Measurements from ENCODE around the gene DUT.

Gene DUT

DNA sequence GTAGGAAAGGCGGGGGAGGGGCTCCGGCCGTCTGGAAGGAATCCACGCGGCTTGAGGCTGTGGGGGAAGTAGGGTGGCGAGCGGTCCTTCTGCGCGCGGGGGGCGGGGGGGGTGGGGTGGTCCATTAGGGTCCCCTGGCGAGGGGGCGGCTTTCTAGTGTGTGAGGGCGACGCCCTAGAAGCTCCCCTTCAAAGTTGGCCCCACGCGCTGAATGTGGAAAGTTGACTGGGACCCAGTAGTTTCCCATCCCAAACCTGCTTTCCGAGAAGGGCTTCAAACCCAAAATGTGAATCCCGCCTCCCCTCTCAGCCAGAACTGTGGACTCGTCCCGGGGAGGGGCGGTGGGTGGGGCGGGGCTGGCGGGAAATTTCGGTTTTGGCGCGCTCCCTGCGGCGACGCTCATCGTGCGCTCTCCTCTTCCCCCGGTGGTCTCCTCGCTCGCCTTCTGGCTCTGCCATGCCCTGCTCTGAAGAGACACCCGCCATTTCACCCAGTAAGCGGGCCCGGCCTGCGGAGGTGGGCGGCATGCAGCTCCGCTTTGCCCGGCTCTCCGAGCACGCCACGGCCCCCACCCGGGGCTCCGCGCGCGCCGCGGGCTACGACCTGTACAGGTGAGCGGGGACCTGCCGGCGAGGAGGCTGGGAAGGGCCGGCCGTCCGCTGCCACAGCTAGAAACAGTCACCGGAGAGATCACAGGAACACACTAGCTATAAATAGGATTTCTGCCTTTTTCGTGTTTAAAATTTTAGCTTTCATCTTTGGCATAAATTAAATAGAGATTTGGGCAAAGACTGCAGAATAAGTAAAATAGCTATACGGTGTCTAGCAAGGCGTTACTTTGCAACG is 790 bp downstream of the DUT start:
- DNase-seq = peak; percentile 80 to 81

DNA sequence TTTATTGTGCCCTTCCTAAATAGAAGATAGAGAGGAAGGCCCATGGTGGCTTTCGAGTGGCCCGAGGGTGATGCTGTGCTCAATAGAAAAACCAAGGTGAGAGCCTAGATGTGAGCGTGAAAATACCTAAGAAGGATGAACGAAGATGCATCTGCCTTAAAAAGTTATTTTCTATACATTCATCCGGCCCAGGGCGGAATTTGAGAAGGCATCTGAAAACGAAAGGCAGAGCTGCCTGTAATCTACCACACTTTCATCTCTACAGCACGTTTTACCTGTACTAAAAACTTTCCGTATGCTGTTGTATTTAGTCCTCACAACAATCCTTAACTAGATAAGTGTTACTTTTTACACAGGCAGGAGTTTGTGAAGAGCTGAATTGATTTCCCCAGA is 1.4 kb downstream of the DUT start:
- DNase-seq = peak; percentile 8 to 19

DNA sequence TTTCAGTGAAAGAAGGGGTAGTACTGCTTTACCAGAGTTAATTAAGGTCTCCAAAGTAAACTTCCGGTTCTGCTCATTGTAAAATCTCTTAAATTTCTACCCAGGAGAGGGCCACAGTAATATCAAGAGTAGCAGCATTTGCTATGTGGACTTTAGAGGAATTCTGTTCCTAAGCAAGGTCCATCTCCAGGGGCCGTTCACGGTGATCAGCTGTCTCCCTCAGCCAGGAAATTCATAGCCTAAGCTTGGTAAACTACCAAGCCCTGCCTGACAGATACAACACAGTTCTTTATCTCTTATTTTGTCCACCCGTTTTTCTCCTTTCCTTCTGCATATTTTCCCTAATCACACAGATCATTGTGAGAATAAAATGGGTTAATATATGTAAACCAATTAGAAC is 2.3 kb downstream of the DUT start:
- no peak for DNase-seq

DNA sequence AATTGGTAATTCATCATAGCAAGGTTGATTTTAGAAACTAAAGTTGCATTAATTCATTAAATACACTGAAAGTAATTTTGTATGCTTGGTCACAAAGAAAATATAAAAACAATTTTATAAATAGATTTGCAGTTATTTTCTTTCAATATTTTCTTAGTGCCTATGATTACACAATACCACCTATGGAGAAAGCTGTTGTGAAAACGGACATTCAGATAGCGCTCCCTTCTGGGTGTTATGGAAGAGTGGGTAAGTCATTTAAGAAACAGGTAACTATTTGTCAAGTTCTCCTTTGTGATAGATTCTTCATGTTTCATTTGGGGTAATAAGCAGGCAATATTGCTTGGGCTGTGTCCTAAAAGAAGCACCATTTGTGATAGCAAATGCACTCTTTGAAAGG is 3.0 kb downstream of the DUT start:
- no peak for DNase-seq

DNA sequence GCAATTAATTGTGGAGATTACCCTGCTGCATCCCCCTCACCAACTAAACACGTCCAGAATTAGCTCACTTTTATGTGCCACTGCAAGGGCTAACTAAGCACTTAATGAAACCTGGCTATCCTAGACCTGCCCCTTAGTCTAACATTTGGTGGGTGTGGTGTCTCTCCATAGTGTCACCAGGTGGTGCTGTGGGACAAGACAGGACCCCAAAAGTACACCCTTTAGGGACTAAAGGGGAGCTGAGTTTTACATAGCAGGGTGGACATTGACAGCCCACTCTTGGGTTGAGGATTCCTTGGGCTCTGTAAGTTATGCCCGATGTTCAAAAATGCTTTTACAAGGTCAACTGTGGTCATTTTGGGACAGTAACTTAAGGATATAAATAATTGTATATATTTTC is 5.7 kb downstream of the DUT start:
- no peak for DNase-seq

DNA sequence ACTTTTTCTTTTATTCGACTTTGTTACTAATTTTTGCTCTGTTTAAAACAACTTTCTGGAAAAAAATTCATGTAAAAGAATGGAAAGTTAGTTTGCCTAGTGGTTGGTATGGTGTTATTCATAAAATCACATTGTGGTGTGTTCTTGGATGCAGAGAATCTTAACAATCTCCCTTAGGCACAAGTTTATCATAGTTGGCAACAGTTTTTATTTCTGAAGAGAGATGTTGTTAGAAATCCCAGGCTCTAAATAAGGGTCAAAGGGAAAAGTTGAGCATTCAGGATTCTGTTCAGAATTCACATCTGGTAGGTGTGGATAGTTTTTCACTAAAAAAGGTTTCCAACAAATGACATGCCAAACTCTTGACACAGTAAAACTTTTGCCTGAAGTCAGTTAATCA is 6.4 kb downstream of the DUT start:
- no peak for DNase-seq

DNA sequence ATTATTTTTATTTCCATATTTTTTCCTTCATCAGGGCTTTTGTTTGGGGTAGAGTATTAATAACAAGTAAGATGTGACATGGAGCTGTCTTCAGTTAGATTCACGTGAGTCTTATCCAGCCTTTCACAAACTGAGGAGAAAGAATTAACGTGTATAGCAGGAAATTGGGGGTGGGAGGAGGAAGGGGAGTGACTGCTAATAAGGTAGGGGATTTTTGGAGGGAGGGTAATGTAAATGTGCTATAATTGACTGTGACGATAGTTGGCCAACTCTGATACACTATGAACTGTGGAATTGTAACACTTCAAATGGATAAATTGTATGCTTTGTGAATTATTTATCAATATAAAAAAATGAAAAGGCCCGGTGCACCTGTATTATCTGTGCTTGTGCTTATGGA is 8.9 kb downstream of the DUT start:
- DNase-seq = no peak

DNA sequence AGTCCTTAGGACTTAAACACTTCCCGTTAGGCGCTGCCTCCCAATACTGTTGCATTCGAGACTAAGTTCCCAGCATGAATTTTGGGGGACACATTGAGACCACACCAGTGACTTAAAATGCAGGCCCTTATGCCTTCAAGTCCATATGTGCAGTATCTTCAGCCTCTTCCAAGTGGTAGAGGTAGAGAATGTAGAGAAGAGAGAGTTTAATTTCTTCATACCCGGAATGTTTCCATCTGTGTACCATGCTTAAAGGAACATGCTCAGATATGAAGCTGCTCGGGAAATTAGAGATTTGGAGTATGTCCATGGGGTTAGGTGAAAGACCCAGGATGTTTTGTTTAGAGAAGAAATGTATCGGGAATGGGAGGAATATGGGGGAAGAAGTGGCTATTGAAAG is 12.6 kb downstream of the DUT start:
- DNase-seq = no peak

DNA sequence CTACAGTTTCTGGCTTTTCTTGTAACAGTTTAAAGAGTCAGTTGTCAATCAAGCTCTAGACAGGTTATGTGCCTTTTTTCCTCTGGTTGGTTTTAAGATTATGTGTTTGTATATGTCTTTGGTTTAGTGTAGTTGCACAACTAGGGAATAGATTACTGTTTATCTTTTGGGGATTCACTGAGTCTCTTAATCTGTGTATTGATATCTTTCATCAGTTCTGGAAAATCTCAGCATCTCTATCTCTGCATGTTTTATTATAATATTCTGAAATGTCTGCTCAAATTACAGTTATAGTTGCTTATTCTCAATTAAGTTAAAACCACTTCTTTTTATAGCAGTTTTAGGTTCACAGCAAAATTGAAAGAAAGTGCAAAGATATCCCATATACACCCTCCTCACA is 14.3 kb downstream of the DUT start:
- DNase-seq = no peak

DNA sequence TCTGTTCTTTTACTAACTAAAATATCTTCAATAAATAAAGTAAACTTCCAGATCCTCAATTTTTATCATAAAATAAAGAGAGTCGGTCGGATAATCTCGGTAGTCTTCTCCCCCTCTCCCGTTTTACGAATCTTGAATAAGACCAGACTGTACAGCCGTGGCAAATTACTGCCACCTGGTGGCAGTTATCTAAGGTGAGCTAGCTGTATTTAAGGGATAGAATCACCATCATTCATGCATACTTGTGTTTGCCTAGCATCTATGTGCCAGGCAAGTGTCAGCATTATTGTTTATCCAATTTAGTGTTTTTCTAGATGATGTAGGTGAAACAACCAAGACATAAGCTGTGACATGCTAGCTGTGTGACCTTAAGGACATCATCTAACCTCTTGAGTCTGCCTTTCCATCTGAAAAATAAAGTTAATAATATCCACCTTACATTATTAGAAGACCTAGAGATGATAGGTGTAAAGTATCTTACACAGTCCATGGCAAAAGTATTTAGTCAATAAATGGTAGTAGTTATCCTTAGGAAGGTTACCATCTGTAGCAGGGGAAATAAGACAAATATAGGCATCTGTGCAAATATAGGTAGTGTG is 21.3 kb downstream of the DUT start:
- DNase-seq = peak; percentile 45 to 56

DNA sequence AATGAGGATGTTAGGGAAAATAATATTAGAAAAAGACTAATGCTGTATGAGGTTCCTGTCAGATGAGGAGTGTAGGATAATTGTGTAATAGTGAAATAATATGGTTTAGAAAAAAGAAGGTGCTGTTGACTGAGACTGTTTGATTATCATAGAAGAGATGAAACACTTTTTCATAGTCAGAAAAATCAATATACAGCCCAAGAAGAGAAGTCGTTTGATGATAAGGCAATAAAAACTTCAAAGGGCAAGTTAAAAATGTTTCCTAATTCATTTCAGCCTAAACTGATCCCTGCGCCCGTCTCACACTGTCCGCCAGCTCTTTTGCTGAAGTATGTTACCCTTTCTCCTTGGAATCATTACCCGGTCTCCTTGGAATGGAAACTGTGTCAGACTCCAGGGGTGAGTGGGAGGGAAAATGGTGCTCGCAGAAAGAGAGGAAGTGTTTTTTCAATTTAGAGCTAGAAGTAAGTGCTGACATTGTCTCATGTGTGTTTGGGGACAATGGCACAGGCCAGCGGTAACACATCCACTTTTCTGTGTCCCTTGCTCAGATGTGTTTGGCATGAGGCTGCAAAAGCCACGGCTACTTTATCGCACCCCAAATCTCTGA is 23.6 kb downstream of the DUT start:
- DNase-seq = no peak

DNA sequence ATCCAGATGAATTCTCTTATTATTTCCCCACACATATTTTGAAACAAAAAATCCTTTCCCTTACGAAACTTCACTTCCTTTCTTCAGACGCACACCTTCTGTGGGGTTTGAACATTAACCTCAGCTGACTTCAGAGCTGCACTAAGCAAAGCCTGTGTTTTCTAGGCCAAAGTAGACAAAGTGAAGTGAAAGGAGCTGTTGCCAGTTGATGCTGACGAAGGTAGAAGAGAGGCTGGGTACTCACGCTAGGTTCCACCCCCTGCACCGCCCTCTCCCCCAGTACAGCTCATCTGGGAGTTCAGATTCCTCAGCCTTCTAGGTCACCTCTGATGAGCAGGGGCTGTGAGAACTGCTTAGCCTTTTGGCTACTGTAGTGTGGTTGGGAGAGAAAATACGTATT is 24.1 kb downstream of the DUT start:
- no peak for DNase-seq

DNA sequence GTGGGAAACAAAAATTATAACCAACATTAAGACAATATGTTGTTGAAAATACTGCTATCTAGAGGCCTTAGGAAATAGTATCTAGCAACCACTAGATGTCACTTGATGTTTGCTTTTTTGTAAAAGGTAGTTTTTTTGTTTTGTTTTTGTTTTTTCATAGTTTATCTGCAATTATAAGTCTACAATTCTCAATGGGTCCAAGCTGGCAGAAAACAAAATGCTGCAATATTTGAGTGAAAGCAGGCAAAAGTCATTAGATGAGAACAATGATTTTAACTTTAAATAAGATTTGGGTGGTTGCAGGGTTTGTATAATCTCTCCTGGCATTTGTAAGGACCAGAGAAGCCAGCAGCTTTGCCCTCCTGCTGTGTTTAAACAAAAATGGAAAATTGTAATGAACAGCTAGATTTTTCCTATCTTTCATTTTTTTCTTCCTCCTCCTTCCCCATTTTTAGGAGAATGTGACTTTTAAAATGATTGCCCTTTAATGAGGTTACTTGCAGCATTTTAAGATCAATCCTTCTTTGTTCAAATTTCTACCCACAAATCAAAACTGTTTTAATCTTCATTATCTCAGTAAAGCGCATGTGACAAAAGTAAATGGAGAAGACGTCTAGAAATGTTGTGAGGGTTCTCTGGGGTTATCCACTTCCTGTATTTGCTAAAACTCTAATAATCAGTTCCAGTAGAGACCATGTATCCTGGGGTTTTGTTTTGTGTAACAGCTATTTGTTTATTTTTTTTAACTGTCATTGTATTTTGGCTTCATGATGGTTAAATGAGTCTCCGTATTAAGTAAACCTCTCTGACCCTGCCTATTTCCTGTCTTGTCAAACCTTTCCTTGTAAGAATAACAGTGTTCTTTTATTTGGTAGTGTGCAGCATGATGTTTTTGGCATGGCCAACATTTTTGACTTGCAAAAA is 27.3 kb downstream of the DUT start:
- no peak for DNase-seq

DNA sequence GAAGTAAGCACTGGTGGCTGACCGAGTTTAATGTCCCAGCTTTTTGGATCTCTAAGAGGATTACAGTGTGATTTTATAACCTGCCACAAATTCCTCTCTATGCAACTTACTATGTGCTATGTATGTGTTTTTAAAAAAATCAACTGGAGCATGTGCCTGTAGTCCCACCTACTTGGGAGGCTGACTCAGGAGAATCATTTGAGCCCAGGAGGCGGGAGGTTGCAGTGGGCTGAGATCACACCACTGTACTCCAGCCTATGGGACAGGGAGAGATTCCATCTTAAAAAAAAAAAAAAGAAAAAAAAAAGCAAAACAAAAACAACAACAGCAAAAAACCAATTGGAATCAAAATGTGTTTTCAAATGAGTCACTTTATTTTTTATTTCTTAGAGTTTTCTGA is 29.6 kb downstream of the DUT start:
- DNase-seq = no peak

DNA sequence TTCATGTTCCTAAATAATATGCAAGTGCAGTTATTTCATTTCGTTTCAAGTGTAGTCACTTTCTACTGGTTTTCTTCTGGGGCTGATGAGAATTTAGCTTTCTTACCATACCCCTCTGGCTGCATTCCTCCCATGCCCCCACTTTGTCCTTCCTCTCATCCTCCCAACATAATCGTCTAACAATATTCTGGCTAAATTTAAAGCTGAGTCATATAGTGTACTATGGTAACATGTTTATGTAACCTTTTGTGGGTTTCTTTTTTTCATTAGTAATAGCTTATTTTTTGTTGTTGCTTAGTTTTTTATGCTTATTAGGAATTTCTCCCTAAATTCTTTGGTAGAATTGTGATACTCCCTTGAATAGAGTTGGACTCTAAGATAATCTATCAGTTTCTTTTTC is 30.5 kb downstream of the DUT start:
- no peak for DNase-seq

DNA sequence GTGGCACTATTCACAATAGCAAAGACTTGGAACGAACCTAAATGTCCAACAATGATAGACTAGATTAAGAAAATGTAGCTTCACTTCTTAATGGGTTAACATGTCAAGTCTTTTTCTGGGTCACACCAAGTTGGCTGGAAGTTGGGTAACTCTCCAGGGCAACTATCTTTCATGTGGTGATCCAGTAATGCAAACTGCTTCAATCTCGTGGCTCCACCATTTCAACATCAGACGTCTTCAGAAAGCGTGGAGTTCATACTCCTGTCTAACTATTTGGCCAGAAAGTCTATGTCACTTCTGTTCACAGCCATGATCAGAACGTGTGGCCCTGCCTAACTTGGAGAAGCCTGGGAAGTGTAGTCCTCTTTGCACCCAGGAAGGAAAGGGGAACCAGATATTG is 32.2 kb downstream of the DUT start:
- no peak for DNase-seq

DNA sequence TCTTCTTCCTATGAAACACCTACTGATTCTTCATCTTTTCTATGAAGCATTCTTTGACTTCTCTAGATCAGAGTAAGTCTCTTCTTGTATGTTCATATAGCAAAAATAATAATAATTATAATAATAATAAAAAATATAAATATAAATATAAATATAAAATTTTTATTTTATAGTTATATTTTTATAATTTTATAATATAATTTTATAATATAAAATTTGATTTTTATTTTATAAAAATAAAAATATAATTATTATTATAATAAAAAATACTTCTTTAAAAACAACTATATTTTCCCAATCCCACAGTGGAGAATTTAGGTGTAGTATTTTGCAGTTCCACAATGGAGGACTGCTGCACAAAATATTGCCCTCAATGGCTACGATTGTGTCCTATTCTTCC is 34.3 kb downstream of the DUT start:
- DNase-seq = no peak

DNA sequence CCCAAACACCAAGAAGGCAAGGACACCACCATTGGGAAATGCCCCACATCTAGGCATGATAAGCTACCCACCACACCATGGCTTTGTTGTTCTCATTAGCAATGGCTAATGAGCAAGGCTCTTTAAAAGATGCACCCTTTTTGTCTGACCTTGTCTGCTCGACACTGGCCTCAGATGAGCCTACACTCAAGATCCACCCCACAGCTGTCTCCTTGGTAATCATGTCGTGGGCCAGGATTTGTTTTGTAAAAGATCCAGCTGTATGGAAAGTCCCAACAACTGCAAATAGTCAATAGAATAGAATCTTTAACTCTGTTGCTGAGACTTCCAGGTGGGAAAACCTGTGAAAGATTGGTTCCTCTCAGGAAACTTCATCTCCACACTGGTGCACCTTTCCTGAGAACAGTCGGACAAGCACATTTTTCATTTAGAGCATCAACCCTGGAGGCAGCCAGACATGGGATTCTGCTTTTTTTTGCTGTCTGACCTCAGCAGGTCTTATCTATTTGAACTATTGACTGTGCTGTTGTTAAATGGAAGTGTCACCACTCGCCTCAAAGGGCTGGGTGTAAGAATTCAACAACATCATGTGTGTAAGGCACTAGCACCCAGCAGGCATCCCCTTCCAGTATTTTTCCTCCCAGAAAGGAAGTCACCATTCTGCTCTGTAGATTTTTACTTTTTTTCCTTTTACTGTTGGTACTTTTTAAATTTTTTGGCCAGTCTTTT is 35.5 kb downstream of the DUT start:
- no peak for DNase-seq

DNA sequence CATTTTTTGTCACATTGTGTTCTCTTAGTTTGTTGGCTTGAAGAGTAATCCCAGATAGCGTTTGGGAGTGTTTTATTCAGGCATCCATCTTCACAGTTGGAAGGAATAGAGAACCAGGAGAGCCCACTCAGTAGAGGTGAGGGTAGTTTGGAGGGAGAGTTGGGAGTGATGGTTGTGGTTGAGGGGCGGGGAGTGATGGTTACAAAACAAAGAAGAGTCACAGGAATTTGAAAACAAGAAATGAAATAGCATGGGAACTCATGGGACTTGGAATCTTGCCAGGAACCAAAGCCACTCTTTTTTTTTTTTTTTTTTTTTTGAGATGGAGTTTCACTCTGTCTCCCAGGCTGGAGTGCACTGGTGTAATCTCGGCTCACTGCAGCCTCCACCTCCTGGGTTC is 36.3 kb downstream of the DUT start:
- no peak for DNase-seq

DNA sequence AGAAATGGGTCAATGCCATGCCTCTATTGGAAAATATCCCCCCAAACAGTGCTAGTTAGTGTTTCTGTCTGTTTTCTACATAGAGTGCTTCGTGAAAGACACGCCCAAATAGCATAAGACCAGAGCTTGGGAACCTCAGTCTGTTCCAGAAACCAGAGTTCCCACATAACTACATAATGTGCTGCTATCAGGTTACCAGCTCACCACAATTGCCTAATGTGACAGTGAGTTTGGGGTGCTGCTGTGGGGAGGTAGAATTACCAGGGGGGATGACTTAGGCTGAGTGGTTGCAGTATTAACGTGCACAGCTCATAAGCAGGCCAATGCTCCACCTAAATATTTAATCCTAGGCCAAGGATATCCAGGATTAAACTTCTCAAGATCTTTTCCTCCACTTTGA is 39.2 kb downstream of the DUT start:
- no peak for DNase-seq

DNA sequence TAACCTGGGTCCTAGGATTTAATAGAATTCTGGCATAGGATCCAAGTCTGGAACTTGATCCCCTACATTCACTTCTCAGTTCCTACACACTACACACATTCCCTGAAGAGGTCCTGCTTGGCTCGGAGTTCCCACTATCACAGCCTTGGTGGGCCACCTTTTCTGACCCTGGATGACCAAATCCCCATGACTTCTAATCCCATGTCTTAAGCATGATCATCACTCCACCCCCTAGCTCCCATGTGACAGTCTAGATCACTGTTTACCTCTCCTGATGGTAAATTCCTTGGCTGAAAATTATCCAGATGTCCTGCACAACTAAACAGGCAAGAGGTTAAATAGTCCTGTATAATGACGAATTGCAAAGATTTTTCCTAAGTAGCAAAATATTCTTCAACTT is 40.3 kb downstream of the DUT start:
- DNase-seq = no peak

DNA sequence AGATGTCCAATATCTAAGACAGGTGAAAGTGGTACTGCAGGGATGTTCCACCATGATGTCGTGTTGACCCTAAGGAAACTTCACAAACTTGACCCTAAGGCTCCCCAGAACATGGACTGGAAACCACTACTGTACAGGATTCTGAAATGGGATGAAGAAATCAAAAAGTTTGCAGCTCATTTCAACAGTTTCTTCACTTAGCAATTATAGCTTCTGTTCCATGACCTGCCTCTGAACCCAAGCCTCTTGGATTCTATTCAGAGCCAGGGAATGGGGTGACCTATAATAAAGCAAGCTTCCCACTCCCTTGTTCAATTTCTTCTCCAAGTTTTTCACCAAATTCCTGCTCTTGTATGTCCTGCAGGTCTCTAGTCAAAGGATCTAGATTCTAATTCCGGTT is 40.7 kb downstream of the DUT start:
- no peak for DNase-seq

Data from stimulated activated CD4-positive, alpha-beta T cell treated with anti-CD3 and anti-CD28 coated beads, Interleukin-2, amount 100 ng/mL, for 24 hours (primary cell).